Stomach (tissue), 4 donors: ENCODE measurements around the gene AKIRIN1.

Source experiments
- EP300 ChIP-seq: sonication (generic); formaldehyde crosslinking; IDR thresholded peaks from one replicate; pipeline ENCODE4 v1.6.1; 2017; ENCODE audit warnings: antibody characterized with exemption
- POLR2A ChIP-seq, 4 donors: fragments of 450-650 bp; IDR thresholded peaks; one replicate each; pipeline ENCODE4 v1.6.1; 2016; ENCODE audit warnings: antibody characterized with exemption in 4 of 4, control low read depth in 2 of 4, mild to moderate bottlenecking in 1 of 4, moderate library complexity in 1 of 4
- POLR2AphosphoS5 ChIP-seq, 3 donors: sonication (generic); formaldehyde crosslinking; IDR thresholded peaks; one replicate each; pipeline ENCODE4 v1.6.1; 2016; ENCODE audit warnings: antibody characterized with exemption in 3 of 3
- TF ChIP-seq, protein P1 (sequence below), 7 experiments: fragments of 450-650 bp in 4 of 7; fragments of 200-600 bp in 3 of 7; sonication (generic) in 3 of 7; IDR thresholded peaks; one replicate each; pipeline ENCODE4 v1.5.1; 2016 to 2019; ENCODE audit warnings: antibody characterized with exemption in 7 of 7, control low read depth in 2 of 7, mild to moderate bottlenecking in 1 of 7

GRCh38 chr1:38962113-38962512 lies 29.0 kb upstream of the AKIRIN1 start:
- TF ChIP-seq, protein P1, sequence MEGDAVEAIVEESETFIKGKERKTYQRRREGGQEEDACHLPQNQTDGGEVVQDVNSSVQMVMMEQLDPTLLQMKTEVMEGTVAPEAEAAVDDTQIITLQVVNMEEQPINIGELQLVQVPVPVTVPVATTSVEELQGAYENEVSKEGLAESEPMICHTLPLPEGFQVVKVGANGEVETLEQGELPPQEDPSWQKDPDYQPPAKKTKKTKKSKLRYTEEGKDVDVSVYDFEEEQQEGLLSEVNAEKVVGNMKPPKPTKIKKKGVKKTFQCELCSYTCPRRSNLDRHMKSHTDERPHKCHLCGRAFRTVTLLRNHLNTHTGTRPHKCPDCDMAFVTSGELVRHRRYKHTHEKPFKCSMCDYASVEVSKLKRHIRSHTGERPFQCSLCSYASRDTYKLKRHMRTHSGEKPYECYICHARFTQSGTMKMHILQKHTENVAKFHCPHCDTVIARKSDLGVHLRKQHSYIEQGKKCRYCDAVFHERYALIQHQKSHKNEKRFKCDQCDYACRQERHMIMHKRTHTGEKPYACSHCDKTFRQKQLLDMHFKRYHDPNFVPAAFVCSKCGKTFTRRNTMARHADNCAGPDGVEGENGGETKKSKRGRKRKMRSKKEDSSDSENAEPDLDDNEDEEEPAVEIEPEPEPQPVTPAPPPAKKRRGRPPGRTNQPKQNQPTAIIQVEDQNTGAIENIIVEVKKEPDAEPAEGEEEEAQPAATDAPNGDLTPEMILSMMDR (IDR thresholded peaks at IDR 0.05), result no peak
- no peak for TF ChIP-seq POLR2A (IDR thresholded peaks at IDR 0.05)
- TF ChIP-seq POLR2AphosphoS5 (IDR thresholded peaks at IDR 0.05), result no peak
- TF ChIP-seq EP300, result no peak
